ENCODE measurements around the gene DNM3.

DNM3 gene

DNA sequence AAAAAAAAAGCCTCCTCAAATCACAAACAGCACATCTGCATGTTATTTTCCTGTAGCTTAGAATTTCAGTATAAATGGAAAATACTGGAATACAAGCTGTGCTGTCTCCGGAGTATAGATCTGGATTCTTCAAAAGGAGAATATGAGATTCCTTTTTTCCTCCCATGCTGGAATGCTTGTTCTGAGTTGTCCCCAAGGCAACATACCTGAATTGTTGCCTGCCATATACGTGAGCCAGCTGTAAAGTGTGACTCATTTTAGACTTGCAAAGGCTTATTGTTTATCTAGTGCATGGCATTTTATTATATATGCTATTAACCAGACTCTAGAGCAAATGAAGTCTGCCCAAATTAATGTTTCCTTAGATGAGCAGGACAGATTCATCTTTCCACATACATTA, 484.2 kb downstream of the DNM3 start:
- Histone ChIP-seq H3K9ac (ENCODE audit: insufficient read length) (no peak overlapping the region), H3K36me3 (ENCODE audit: insufficient read depth, low read length) (no peaks in the 10 kb centered on the region), H3K9me3 (ENCODE audit: low read depth, low read length) (no peaks in the 10 kb centered on the region), H3K27ac (no peak overlapping the region), H3K4me3 (no peak overlapping the region)
- no peak for DNase-seq (ENCODE audit: low read depth, low spot score)
- TF ChIP-seq EZH2 (IDR thresholded peaks at IDR 0.05): no peak
- no peak for TF ChIP-seq FOXP2 (optimal IDR thresholded peaks at IDR 0.05; ENCODE audit: control extremely low read depth, extremely low read length, insufficient read depth)
- TF ChIP-seq POLR2AphosphoS5 (IDR thresholded peaks at IDR 0.05; ENCODE audit: borderline replicate concordance, low read depth, low read length): no peak

DNA sequence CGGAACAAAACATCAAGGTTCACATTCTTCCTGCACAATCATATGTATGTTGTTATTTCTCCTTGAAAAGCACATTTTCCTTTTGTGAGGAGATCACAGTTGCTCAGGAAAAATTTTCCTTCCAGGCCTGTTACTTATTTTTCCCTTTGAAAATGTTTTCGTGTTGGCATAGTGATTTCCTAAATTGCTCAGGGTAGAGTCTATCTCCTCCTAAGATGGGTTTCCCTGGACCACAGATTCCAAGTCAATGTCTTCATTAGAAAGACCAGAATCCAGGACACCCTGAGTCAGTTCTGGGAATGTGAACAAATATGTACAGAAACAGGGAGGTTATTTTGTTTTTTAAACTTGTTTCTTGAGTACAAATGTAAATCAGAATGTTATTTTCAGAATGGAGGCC, 484.8 kb downstream of the DNM3 start:
- TF ChIP-seq POLR2AphosphoS5 (IDR thresholded peaks at IDR 0.05; ENCODE audit: borderline replicate concordance, low read depth, low read length) (no peak), EZH2 (IDR thresholded peaks at IDR 0.05) (no peak), FOXP2 (optimal IDR thresholded peaks at IDR 0.05; ENCODE audit: control extremely low read depth, extremely low read length, insufficient read depth) (no peak)
- Histone ChIP-seq H3K9ac (ENCODE audit: insufficient read length) (no peak overlapping the region), H3K4me3 (no peak overlapping the region), H3K36me3 (ENCODE audit: insufficient read depth, low read length) (no peaks in the 10 kb centered on the region), H3K27ac (no peak overlapping the region), H3K9me3 (ENCODE audit: low read depth, low read length) (no peaks in the 10 kb centered on the region)
- no peak for DNase-seq (ENCODE audit: low read depth, low spot score)

DNA sequence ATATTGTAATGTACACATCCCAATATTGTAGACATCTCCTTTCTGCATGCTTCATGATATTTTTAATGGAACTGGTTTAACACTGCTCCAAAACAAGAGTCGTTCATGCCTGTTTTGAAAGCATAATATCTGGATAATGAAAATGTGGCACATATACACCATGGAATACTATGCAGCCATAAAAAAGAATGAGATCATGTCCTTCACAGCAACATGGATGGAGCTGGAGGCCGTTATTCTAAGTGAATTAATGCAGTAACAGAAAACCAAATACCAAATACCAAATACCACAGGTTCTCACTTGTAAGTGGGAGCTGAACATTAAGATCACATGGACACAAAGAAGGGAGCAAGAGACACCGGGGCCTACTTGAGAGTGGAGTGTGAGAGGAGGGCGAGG, 487.0 kb downstream of the DNM3 start:
- H3K27ac ChIP-seq: no peak overlapping the region
- DNase-seq (ENCODE audit: low read depth, low spot score): no peak
- TF ChIP-seq FOXP2 (optimal IDR thresholded peaks at IDR 0.05; ENCODE audit: control extremely low read depth, extremely low read length, insufficient read depth) (no peak), EZH2 (IDR thresholded peaks at IDR 0.05) (no peak), POLR2AphosphoS5 (IDR thresholded peaks at IDR 0.05; ENCODE audit: borderline replicate concordance, low read depth, low read length) (no peak)

GRCh38 chr1:172332230-172332629, 490.9 kb downstream of the DNM3 start:
- no peak overlapping the region for H3K9ac ChIP-seq (ENCODE audit: insufficient read length)
- no peak for DNase-seq (ENCODE audit: low read depth, low spot score)
- no peak for TF ChIP-seq EZH2 (IDR thresholded peaks at IDR 0.05)
- no peak for TF ChIP-seq FOXP2 (optimal IDR thresholded peaks at IDR 0.05; ENCODE audit: control extremely low read depth, extremely low read length, insufficient read depth)
- TF ChIP-seq POLR2AphosphoS5 (IDR thresholded peaks at IDR 0.05; ENCODE audit: borderline replicate concordance, low read depth, low read length): no peak
- no peak overlapping the region for H3K27ac ChIP-seq
- H3K9me3 ChIP-seq (ENCODE audit: low read depth, low read length): no peaks in the 10 kb centered on the region
- no peak overlapping the region for H3K4me3 ChIP-seq
- no peaks in the 10 kb centered on the region for H3K36me3 ChIP-seq (ENCODE audit: insufficient read depth, low read length)

More for the DNA sequence above, 487.0 kb downstream of the DNM3 start:
- Histone ChIP-seq H3K4me3 (no peak overlapping the region), H3K36me3 (ENCODE audit: insufficient read depth, low read length) (no peaks in the 10 kb centered on the region), H3K9me3 (ENCODE audit: low read depth, low read length) (no peaks in the 10 kb centered on the region), H3K9ac (ENCODE audit: insufficient read length) (no peak overlapping the region)

GRCh38 chr1:172335377-172335776, 494.1 kb downstream of the DNM3 start:
- DNase-seq (ENCODE audit: low read depth, low spot score): no peak
- TF ChIP-seq EZH2 (IDR thresholded peaks at IDR 0.05) (no peak), FOXP2 (optimal IDR thresholded peaks at IDR 0.05; ENCODE audit: control extremely low read depth, extremely low read length, insufficient read depth) (no peak), POLR2AphosphoS5 (IDR thresholded peaks at IDR 0.05; ENCODE audit: borderline replicate concordance, low read depth, low read length) (no peak)
- Histone ChIP-seq H3K27ac (no peak overlapping the region), H3K9me3 (ENCODE audit: low read depth, low read length) (no peaks in the 10 kb centered on the region), H3K36me3 (ENCODE audit: insufficient read depth, low read length) (no peaks in the 10 kb centered on the region), H3K4me3 (no peak overlapping the region), H3K9ac (ENCODE audit: insufficient read length) (no peak overlapping the region)

DNA sequence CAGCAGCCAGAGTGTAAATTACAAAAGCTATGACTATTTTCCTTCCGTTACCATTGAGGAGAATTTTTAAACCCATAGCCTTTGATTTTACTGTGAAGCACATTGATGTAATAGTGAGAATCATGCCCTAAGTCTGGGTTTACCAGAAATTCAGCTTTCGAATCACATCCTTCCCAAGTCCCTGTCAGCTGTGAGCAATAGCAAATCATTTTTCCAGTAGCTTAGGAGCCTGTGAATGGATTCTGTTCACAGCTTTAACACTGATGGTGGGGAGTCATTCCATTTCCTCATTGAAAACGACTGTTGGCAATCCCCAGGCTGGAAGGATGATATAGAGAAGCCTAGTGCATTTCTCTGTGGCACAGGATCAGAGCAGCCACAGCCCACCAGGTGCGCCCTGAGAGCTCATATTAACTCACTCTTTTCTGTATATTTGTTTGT, 497.0 kb downstream of the DNM3 start:
- H3K4me3 ChIP-seq: no peak overlapping the region
- no peak overlapping the region for H3K27ac ChIP-seq
- no peaks in the 10 kb centered on the region for H3K36me3 ChIP-seq (ENCODE audit: insufficient read depth, low read length)
- H3K9me3 ChIP-seq (ENCODE audit: low read depth, low read length): no peaks in the 10 kb centered on the region
- TF ChIP-seq FOXP2 (optimal IDR thresholded peaks at IDR 0.05; ENCODE audit: control extremely low read depth, extremely low read length, insufficient read depth): no peak
- TF ChIP-seq EZH2 (IDR thresholded peaks at IDR 0.05): no peak
- TF ChIP-seq POLR2AphosphoS5 (IDR thresholded peaks at IDR 0.05; ENCODE audit: borderline replicate concordance, low read depth, low read length): no peak
- no peak overlapping the region for H3K9ac ChIP-seq (ENCODE audit: insufficient read length)
- no peak for DNase-seq (ENCODE audit: low read depth, low spot score)

- DNase-seq (ENCODE audit: low read depth, low spot score): no peak
- no peaks in the 10 kb centered on the region for H3K9me3 ChIP-seq (ENCODE audit: low read depth, low read length)
- no peak overlapping the region for H3K27ac ChIP-seq
- no peak for TF ChIP-seq POLR2AphosphoS5 (IDR thresholded peaks at IDR 0.05; ENCODE audit: borderline replicate concordance, low read depth, low read length)
- TF ChIP-seq FOXP2 (optimal IDR thresholded peaks at IDR 0.05; ENCODE audit: control extremely low read depth, extremely low read length, insufficient read depth): no peak
- no peak for TF ChIP-seq EZH2 (IDR thresholded peaks at IDR 0.05)
- no peak overlapping the region for H3K4me3 ChIP-seq
- H3K36me3 ChIP-seq (ENCODE audit: insufficient read depth, low read length): no peaks in the 10 kb centered on the region
- H3K9ac ChIP-seq (ENCODE audit: insufficient read length): no peak overlapping the region
These were observed 498.5 kb downstream of the DNM3 start for GRCh38 chr1:172339842-172340241.

DNA sequence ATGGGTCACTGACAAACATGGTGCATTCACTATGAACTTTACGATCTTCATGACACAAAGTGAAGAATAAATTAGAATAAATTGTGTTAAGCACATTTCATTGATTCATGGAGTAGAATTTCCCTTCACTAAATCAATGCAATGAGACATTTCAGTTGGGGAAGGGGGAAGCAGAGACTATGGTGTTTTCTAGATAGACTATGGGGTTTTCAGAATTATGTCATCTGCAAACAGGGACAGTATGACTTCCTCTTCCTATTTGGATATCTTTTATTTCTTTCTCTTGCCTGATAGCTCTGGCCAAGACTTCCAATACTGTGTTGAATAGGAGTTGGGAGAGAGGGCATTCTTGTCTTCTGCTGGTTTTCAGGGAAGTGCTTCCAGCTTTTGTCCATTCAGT, 499.2 kb downstream of the DNM3 start:
- H3K9ac ChIP-seq (ENCODE audit: insufficient read length): no peak overlapping the region
- H3K36me3 ChIP-seq (ENCODE audit: insufficient read depth, low read length): no peaks in the 10 kb centered on the region
- H3K27ac ChIP-seq: no peak overlapping the region
- no peak for DNase-seq (ENCODE audit: low read depth, low spot score)
- H3K9me3 ChIP-seq (ENCODE audit: low read depth, low read length): no peaks in the 10 kb centered on the region
- TF ChIP-seq POLR2AphosphoS5 (IDR thresholded peaks at IDR 0.05; ENCODE audit: borderline replicate concordance, low read depth, low read length) (no peak), EZH2 (IDR thresholded peaks at IDR 0.05) (no peak), FOXP2 (optimal IDR thresholded peaks at IDR 0.05; ENCODE audit: control extremely low read depth, extremely low read length, insufficient read depth) (no peak)
- H3K4me3 ChIP-seq: no peak overlapping the region

GRCh38 chr1:172341697-172342096, 500.4 kb downstream of the DNM3 start:
- Histone ChIP-seq H3K9me3 (ENCODE audit: low read depth, low read length) (no peaks in the 10 kb centered on the region), H3K9ac (ENCODE audit: insufficient read length) (no peak overlapping the region), H3K27ac (no peak overlapping the region), H3K4me3 (no peak overlapping the region), H3K36me3 (ENCODE audit: insufficient read depth, low read length) (no peaks in the 10 kb centered on the region)
- DNase-seq (ENCODE audit: low read depth, low spot score): no peak
- no peak for TF ChIP-seq EZH2 (IDR thresholded peaks at IDR 0.05)
- TF ChIP-seq FOXP2 (optimal IDR thresholded peaks at IDR 0.05; ENCODE audit: control extremely low read depth, extremely low read length, insufficient read depth): no peak
- TF ChIP-seq POLR2AphosphoS5 (IDR thresholded peaks at IDR 0.05; ENCODE audit: borderline replicate concordance, low read depth, low read length): no peak

Measured in SK-N-MC (cell line).